GM10266 (cell line): Measurements from ENCODE around the gene LBHD2.

Experiments used
- DNase-seq: peaks from one replicate; pipeline ENCODE4 v3.0.0; 2012; ENCODE audit errors: extremely low spot score
- TF ChIP-seq, protein P1 (sequence below): IDR thresholded peaks from 2 replicates; pipeline ENCODE4 v1.5.1; 2012; ENCODE audit warnings: mild to moderate bottlenecking, low read depth; ENCODE audit not compliant: control insufficient read depth, insufficient read depth; ENCODE audit errors: missing control alignments

Gene LBHD2

DNA sequence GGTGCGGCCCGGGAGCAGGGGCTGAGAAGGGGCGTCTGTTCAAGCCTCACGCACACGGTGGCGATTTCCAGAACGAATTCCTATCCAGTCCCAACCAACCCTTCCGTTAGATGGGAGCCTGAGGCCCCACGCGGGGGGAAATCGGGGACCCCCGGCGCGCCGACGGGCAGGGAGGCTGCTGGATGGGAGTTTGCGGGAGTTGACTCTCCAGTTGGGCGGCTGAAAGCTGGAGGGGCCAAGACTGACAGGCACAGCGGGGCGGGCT is 20.3 kb downstream of the LBHD2 start:
- TF ChIP-seq, protein P1, sequence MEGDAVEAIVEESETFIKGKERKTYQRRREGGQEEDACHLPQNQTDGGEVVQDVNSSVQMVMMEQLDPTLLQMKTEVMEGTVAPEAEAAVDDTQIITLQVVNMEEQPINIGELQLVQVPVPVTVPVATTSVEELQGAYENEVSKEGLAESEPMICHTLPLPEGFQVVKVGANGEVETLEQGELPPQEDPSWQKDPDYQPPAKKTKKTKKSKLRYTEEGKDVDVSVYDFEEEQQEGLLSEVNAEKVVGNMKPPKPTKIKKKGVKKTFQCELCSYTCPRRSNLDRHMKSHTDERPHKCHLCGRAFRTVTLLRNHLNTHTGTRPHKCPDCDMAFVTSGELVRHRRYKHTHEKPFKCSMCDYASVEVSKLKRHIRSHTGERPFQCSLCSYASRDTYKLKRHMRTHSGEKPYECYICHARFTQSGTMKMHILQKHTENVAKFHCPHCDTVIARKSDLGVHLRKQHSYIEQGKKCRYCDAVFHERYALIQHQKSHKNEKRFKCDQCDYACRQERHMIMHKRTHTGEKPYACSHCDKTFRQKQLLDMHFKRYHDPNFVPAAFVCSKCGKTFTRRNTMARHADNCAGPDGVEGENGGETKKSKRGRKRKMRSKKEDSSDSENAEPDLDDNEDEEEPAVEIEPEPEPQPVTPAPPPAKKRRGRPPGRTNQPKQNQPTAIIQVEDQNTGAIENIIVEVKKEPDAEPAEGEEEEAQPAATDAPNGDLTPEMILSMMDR: no peak
- no peak for DNase-seq

DNA sequence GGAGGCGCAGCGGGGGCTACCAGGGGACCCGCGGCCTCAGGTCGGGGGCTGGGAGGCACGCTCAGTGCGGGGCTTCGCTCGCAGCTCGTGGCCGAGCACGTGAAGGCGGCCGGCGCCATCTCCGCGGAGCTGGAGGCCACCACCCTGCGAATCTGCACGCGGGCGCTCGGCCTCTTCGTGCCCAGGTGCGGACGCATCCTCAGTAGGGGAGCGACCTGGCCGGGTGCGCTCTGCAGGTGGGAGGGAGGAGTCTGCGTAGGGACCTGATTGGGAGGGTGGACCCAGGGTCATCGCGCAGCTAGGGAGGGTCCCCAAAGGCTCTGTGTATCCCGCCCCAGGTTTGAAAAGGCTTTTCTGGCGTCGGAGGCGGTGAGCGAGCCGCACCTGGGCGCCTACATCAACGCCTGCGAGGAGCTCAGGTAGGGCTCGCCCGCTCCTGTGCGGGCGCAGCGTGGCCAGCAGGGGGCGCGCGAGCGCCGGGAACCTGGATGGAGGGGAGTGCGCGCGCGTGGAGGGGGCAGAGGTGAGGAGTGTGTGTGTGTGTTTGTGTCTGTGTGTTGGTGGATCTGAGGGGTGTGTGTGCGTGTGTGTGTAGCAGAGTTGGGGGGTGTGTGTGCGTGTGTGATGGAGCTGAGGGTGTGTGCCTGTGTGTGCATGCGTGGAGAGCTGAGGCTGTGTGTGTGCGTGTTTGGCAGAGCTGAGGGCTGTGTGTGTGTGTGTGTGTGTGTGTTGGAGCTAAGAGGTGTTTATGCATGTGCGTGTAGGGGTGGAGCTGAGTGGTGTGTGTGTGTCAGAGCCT is 20.8 kb downstream of the LBHD2 start:
- TF ChIP-seq, protein P1: peak; percentile 98
- DNase-seq: peak; percentile 92

DNA sequence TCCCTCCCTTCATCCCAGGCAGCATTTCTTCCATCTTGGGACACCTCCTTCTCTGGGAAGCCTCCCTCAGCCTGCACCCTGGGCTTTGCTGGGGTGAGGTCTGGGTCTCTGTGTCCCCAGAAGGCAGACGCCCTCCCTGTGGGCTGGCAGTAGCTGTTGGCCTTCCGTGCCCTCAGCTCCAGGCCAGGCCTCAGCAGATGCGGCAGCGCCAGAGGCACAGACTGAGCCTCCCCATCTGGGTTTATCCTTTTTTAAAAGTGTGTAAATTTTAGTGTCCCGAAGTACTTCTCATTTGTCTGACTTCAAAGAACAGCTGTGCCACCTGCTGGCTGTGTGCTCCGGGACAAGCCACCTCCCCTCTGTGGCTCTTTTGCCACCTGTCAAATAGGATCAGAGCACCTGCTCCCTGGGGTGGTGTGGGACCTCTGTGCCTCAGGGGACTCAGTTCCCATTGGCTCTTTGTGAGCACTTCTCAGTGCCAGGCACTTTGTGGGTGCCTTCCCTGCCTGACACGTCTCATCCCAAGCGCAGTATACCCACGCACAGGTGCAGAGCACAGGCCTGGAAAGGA is 21.7 kb downstream of the LBHD2 start:
- TF ChIP-seq, protein P1: peak; percentile 40
- DNase-seq: peak; percentile 67

GRCh38 chr14:103107455-103107854 is 23.4 kb downstream of the LBHD2 start:
- TF ChIP-seq, protein P1: no peak
- DNase-seq: no peak

GRCh38 chr14:103107941-103108748 is 24.1 kb downstream of the LBHD2 start:
- DNase-seq: no peak
- TF ChIP-seq, protein P1: no peak

- peak; percentile 92 for DNase-seq
- TF ChIP-seq, protein P1: no peak
Measured at GRCh38 chr14:103108749-103109207, 24.8 kb downstream of the LBHD2 start.
